GM12878 (cell line): Measurements from ENCODE around the gene DRP2. TPM values are rescaled to one million over a fixed set of nuclear protein-coding genes. Genes with fewer than 3 reads are reported as not detected.
A peak's percentile ranks its signal among the peaks of the same experiment; 100 is the strongest.

ENCODE experiments used
- ATAC-seq: fragments of 200-7000 bp; cut with Tn5 transposase; 3 replicates; pipeline ENCODE4 v1.9.1; 2020; ENCODE audit warnings: mild to moderate bottlenecking, moderate library complexity
- Bru-seq: library from RNA; stranded (reverse); fragments of 400-500 nt; gene quantifications from one replicate; lab custom pipeline; 2021; lab: Mats Ljungman, UMichigan
- BruChase-seq, 2 experiments: library from RNA; stranded (reverse); fragments of 400-500 nt; gene quantifications; one replicate each; lab custom pipeline; 2021; lab: Mats Ljungman, UMichigan
- BruUV-seq: library from RNA; stranded (reverse); fragments of 400-500 nt; replicated peaks from 2 replicates; lab custom pipeline; 2021; lab: Mats Ljungman, UMichigan
- CTCF ChIA-PET: fragments of 300-600 bp; sonication (Branson Sonifier 250); formaldehyde crosslinking; extraction: SDS; loops from one replicate; lab custom pipeline; 2021; ENCODE audit warnings: inconsistent platforms; lab: Yijun Ruan, JAX
- POLR2A ChIA-PET: fragments of 350-600 bp; formaldehyde crosslinking; extraction: SDS; loops from one replicate; lab custom pipeline; 2021; ENCODE audit warnings: inconsistent platforms; lab: Charles Lee
- RAD21 ChIA-PET: fragments of 300-600 bp; sonication (Branson Sonifier 250); formaldehyde crosslinking; loops from one replicate; lab custom pipeline; 2023; ENCODE audit warnings: antibody characterized with exemption; ENCODE audit not compliant: unreplicated experiment; lab: Charles Lee
- SMC1A ChIA-PET: fragments of 300-600 bp; sonication (Branson Sonifier 250); formaldehyde crosslinking; loops from one replicate; lab custom pipeline; 2023; ENCODE audit not compliant: unreplicated experiment, uncharacterized antibody; lab: Charles Lee
- DNase-seq: peaks from one replicate; pipeline ENCODE4 v3.0.0-alpha.2; 2011; ENCODE audit warnings: low read depth, low spot score
- FAIRE-seq: peaks from 3 replicates; lab custom pipeline; 2011; peaks lifted over from hg19 to GRCh38; lab: Jason Lieb, UNC
- H2AFZ ChIP-seq: 2 replicates; pipeline ENCODE4 v1.6.0; 2011; ENCODE audit warnings: low read depth, low read length, control low read depth; ENCODE audit not compliant: control insufficient read depth
- H3K27ac ChIP-seq: 2 replicates; pipeline ENCODE4 v1.5.1; 2011; ENCODE audit warnings: control low read depth; ENCODE audit not compliant: control insufficient read depth, insufficient read depth
- H3K27me3 ChIP-seq, 2 experiments: replicated peaks in 1 of 2; 2 replicates each; pipeline versions ENCODE4 v1.6.0 to v1.6.1; 2011; ENCODE audit warnings: low read length in 1 of 2; ENCODE audit not compliant: control insufficient read depth in 2 of 2, insufficient read depth in 2 of 2
- H3K36me3 ChIP-seq, 2 experiments: 2 replicates each; pipeline ENCODE4 v1.5.1; 2011; ENCODE audit warnings: low read length in 1 of 2; ENCODE audit not compliant: control insufficient read depth in 2 of 2, insufficient read depth in 2 of 2
- H3K4me1 ChIP-seq: 2 replicates; pipeline ENCODE4 v1.6.1; 2011; ENCODE audit warnings: mild to moderate bottlenecking, low read length, moderate library complexity, mixed read lengths; ENCODE audit not compliant: control insufficient read depth, insufficient read depth
- H3K4me2 ChIP-seq: 2 replicates; pipeline ENCODE4 v1.6.0; 2011; ENCODE audit warnings: control low read depth; ENCODE audit not compliant: control insufficient read depth, insufficient read depth
- H3K4me3 ChIP-seq: fragments of 200-600 bp; sonication (generic); 2 replicates; pipeline ENCODE4 v1.5.1; 2016
- H3K79me2 ChIP-seq: 2 replicates; pipeline ENCODE4 v1.6.0; 2011; ENCODE audit warnings: low read length; ENCODE audit not compliant: control insufficient read depth, insufficient read depth
- H3K9ac ChIP-seq: 2 replicates; pipeline ENCODE4 v1.8.0; 2011; ENCODE audit warnings: low read length, control low read depth, mixed read lengths; ENCODE audit not compliant: control insufficient read depth, insufficient read depth
- H3K9me3 ChIP-seq: replicated peaks from 3 replicates; pipeline ENCODE4 v1.5.1; 2011; ENCODE audit warnings: mild to moderate bottlenecking, low read length; ENCODE audit not compliant: control insufficient read depth, insufficient read depth
- H4K20me1 ChIP-seq: 2 replicates; pipeline ENCODE4 v1.6.0; 2011; ENCODE audit not compliant: control insufficient read depth, insufficient read depth
- MYC ChIP-seq: IDR thresholded peaks from 2 replicates; pipeline ENCODE4 v1.6.1; 2011; ENCODE audit warnings: mild to moderate bottlenecking, low read length, moderate library complexity, inconsistent platforms; ENCODE audit not compliant: insufficient read depth, insufficient replicate concordance, insufficient read length, severe bottlenecking
- SIX5 ChIP-seq: IDR thresholded peaks from 2 replicates; pipeline ENCODE4 v1.6.1; 2011; ENCODE audit warnings: mild to moderate bottlenecking, low read depth, low read length, moderate library complexity; ENCODE audit not compliant: severe bottlenecking
- WGBS: methylation state at CpG from one replicate; pipeline ENCODE4 v1.1.6; 2016; ENCODE audit warnings: low lambda C conversion rate; ENCODE audit not compliant: insufficient replicate concordance, insufficient coverage; ENCODE audit errors: missing lambda C conversion rate; 5-methylcytosine and 5-hydroxymethylcytosine counted together
- in situ Hi-C: fragments of 300-500 bp; cut with MboI; formaldehyde crosslinking; loops from 9 replicates; pipeline ENCODE4 v1.14.3; 2018; ENCODE audit warnings: mixed read lengths
- intact Hi-C: fragments of 100-400 bp; cut with micrococcal nuclease; formaldehyde crosslinking; loops from one replicate; pipeline ENCODE4 v1.14.2; 2022; ENCODE audit not compliant: unreplicated experiment
- long read RNA-seq, 2 experiments: library from polyadenylated mRNA; unstranded; transcript quantifications; one replicate each; pipeline ENCODE4 v2.0.0, GENCODE V29; 2019 to 2020
- polyA minus RNA-seq, 3 experiments: library from RNA; depleted of rRNA, polyadenylated mRNA; stranded (reverse); fragments of >200 nt; gene quantifications; 2 replicates each; pipeline ENCODE4 v1.2.3, GENCODE V29; 2011
- polyA plus RNA-seq, 11 experiments: library from polyadenylated mRNA; depleted of rRNA in 4 of 11; unstranded in 6 of 11; stranded (reverse) in 5 of 11; fragments of >200 nt; fragmentation: Nextera tagmentation in 4 of 11; fragmentation: Illumina TruSeq in 1 of 11; extraction: Ambion mirVana in 4 of 11; extraction: Trizol in 1 of 11; gene quantifications; 1 replicate in 1 of 11; 2 replicates in 10 of 11; pipeline versions ENCODE4 v1.2.1 to v1.2.3, GENCODE V29; 2011 to 2016; ENCODE audit warnings: inconsistent platforms in 2 of 11, missing spikeins in 2 of 11, low read depth in 1 of 11
- total RNA-seq, 4 experiments: library from RNA; depleted of rRNA in 3 of 4; stranded (reverse); fragments of >200 nt in 3 of 4; fragmentation: Illumina TruSeq in 1 of 4; extraction: Trizol in 1 of 4; gene quantifications; 2 replicates each; pipeline versions ENCODE4 v1.2.1 to v1.2.3, GENCODE V29; 2013 to 2021

Gene DRP2
- total RNA-seq (2013; cell fraction: nucleolus; rRNA removed), result 0.84 and 1.0 TPM in 2 replicates
- total RNA-seq (2014; rRNA removed), result 0.11 and 0.16 TPM in 2 replicates
- 0.18 and 0.23 TPM in 2 replicates for total RNA-seq (2014; rRNA removed; fragmentation: Illumina TruSeq; extraction: Trizol)
- total RNA-seq (2021), result 0.18 and 0.24 TPM in 2 replicates
- polyA plus RNA-seq (2011; ENCODE audit: low read depth), result 0.04 TPM
- 0.36 and 0.37 TPM in 2 replicates for polyA plus RNA-seq (2011; rRNA removed)
- 0.33 TPM in 2 replicates for polyA plus RNA-seq (2011; cell fraction: cytosol; rRNA removed)
- 1.6 and 2.3 TPM in 2 replicates for polyA plus RNA-seq (2011; cell fraction: nucleus; rRNA removed)
- 0.10 and 0.12 TPM in 2 replicates for polyA plus RNA-seq (2012)
- polyA plus RNA-seq (2014; fragmentation: Illumina TruSeq; extraction: Trizol), result 0.13 and 0.16 TPM in 2 replicates
- polyA plus RNA-seq (2014; fragmentation: Nextera tagmentation; extraction: Ambion mirVana), result under 1 TPM; 0.02 to 0.08 TPM
- 0.15 and 0.27 TPM in 2 replicates for polyA plus RNA-seq (2014; rRNA removed)
- under 1 TPM in 1 of 2 experiments, not detected in 1; 0.08 TPM for polyA plus RNA-seq (2016; fragmentation: Nextera tagmentation; extraction: Ambion mirVana)
- 0.59 and 1.2 TPM in 2 replicates for polyA minus RNA-seq (2011; rRNA and poly(A)+ RNA removed)
- 0.10 TPM in 1 of 2 replicates, not detected in the other for polyA minus RNA-seq (2011; cell fraction: cytosol; rRNA and poly(A)+ RNA removed)
- 0.73 and 1.4 TPM in 2 replicates for polyA minus RNA-seq (2011; cell fraction: nucleus; rRNA and poly(A)+ RNA removed)
- Bru-seq, nascent RNA, result percentile 26 among the genes with signal in this experiment
- percentile 41 among the genes with signal in this experiment for BruChase-seq, experiment 1, labeled RNA remaining after a 6-hour chase
- BruChase-seq, experiment 2, labeled RNA remaining after a 2-hour chase, result percentile 39 among the genes with signal in this experiment
- long read RNA-seq, experiment 1, partial matches to known transcripts, result 0 of 1 reads
- long read RNA-seq, experiment 1, other reads (novel, unspliced or antisense), result 1 of 1 reads
- long read RNA-seq, experiment 2, result 0 reads

- POLR2A ChIA-PET, result no interaction called here
- Histone ChIP-seq H3K9me3 (no peaks in the 10 kb centered on the region), H2AFZ (no peak within 1 kb of the TSS), H3K4me2 (no peak within 1 kb of the TSS), H3K4me3 (no peak within 1 kb of the TSS), H3K27ac (no peak within 1 kb of the TSS), H4K20me1 (no peaks in the 10 kb centered on the region), H3K36me3 (no peaks in the 10 kb centered on the region), H3K27me3 (no peaks in the 10 kb centered on the region), H3K9ac (no peak within 1 kb of the TSS), H3K4me1 (no peaks in the 10 kb centered on the region), H3K79me2 (no peaks in the 10 kb centered on the region)
- BruUV-seq, result no TSS peak
- no peak for ATAC-seq
- in situ Hi-C loops (no loop called here), intact Hi-C loops (no loop called here)
- RAD21 ChIA-PET, result no interaction called here
- TF ChIP-seq MYC, result no peak
- no peak for TF ChIP-seq SIX5
- FAIRE-seq, result no peak
- SMC1A ChIA-PET, result no interaction called here
- WGBS, result 53% methylated on average over 5 of the region's 7 CpGs
- CTCF ChIA-PET, result no interaction called here
- no peak for DNase-seq
Observed at GRCh38 chrX:101219116-101219863, at the start of gene DRP2. TSS of gene DRP2 (plus strand) at chrX:101219786. CDS start at chrX:101231648, 11,862 bp downstream.
